Left lung (tissue), 10 donors: Measurements from ENCODE around the gene DIRAS1. TPM values are rescaled to one million over a fixed set of nuclear protein-coding genes. Genes with fewer than 3 reads are reported as not detected.

Experiments used
- ATAC-seq: fragments of 200-7000 bp; cut with Tn5 transposase; one replicate; pipeline ENCODE4 v1.9.1; 2020; ENCODE audit warnings: moderate library complexity
- DNase-seq, 4 donors: peaks; one replicate each; pipeline ENCODE4 v3.0.0-alpha.2; 2013 to 2020
- H3K27ac ChIP-seq, 2 donors: fragments of 200-600 bp; sonication (generic) in 1 of 2; one replicate each; pipeline versions ENCODE4 v1.5.0 to v1.8.0; 2020 to 2021
- H3K27me3 ChIP-seq, 2 donors: fragments of 200-600 bp; sonication (generic) in 1 of 2; one replicate each; pipeline versions ENCODE4 v1.5.0 to v1.8.0; 2020 to 2021
- H3K36me3 ChIP-seq, 2 donors: fragments of 200-600 bp; sonication (generic) in 1 of 2; one replicate each; pipeline versions ENCODE4 v1.5.0 to v1.8.0; 2020 to 2021
- H3K4me1 ChIP-seq, 2 donors: fragments of 200-600 bp; one replicate each; pipeline ENCODE4 v1.8.0; 2021
- H3K4me3 ChIP-seq, 2 donors: fragments of 200-600 bp; sonication (generic) in 1 of 2; one replicate each; pipeline versions ENCODE4 v1.5.0 to v1.8.0; 2020 to 2021; ENCODE audit warnings: mild to moderate bottlenecking in 1 of 2
- H3K9me3 ChIP-seq, 2 donors: fragments of 200-600 bp; sonication (generic) in 1 of 2; one replicate each; pipeline versions ENCODE4 v1.5.0 to v1.8.0; 2020 to 2021
- CTCF ChIP-seq, 2 donors: fragments of 200-600 bp; sonication (generic) in 1 of 2; IDR thresholded peaks; one replicate each; pipeline versions ENCODE4 v1.5.0 to v1.8.0; 2021; ENCODE audit warnings: antibody characterized with exemption in 2 of 2
- intact Hi-C, 2 donors: fragments of 100-400 bp; cut with DNase I; formaldehyde crosslinking; loops; one replicate each; pipeline versions ENCODE4 v1.11.2 to v1.14.2; 2022
- polyA plus RNA-seq, 6 donors: library from polyadenylated mRNA; unstranded; fragments of 120-200 nt; gene quantifications; one replicate each; pipeline ENCODE4 v1.2.1, GENCODE V29; 2013; ENCODE audit not compliant: insufficient read length in 6 of 6
- total RNA-seq, 2 donors: library from RNA; stranded (reverse); fragmentation: NEBNext Ultra II Directional; extraction: Animal tissue kit (Norgen Biotek cat#: 25700); gene quantifications; one replicate each; pipeline ENCODE4 v1.2.1, GENCODE V29; 2021
- donor health status: DM: no; HTN: yes; CAD: no.
- donor health status: DM: no; HTN: no; CAD: no.

Gene DIRAS1
- total and polyA plus RNA-seq, 8 donors: 0.71 to 4.1 (median 1.5) TPM

GRCh38 chr19:2758601-2759313 lies 37.6 kb upstream of the DIRAS1 start:
- Histone ChIP-seq H3K9me3 (no peaks in the 10 kb centered on the region), H3K27ac (no peak overlapping the region), H3K4me3 (no peak overlapping the region), H3K4me1 (no peaks in the 10 kb centered on the region), H3K27me3 (no peaks in the 10 kb centered on the region), H3K36me3 (peaks cover 0 to 100% of the 10 kb centered on the region in 2 donors)
- ATAC-seq (no peak), DNase-seq (no peak)
- TF ChIP-seq CTCF (IDR thresholded peaks at IDR 0.05): no peak
- intact Hi-C loops: no loop called here

GRCh38 chr19:2756921-2757881 lies 36.0 kb upstream of the DIRAS1 start:
- Histone ChIP-seq H3K4me3 (no peak overlapping the region), H3K4me1 (no peaks in the 10 kb centered on the region), H3K27ac (no peak overlapping the region), H3K9me3 (no peaks in the 10 kb centered on the region), H3K36me3 (peaks cover 0 to 94% of the 10 kb centered on the region in 2 donors), H3K27me3 (no peaks in the 10 kb centered on the region)
- no peak for TF ChIP-seq CTCF (IDR thresholded peaks at IDR 0.05)
- ATAC-seq (no peak), DNase-seq (no peak)
- intact Hi-C loops: no loop called here

- Histone ChIP-seq H3K27ac (no peak overlapping the region), H3K4me3 (no peak overlapping the region), H3K4me1 (no peaks in the 10 kb centered on the region), H3K36me3 (peaks cover 0 to 86% of the 10 kb centered on the region in 2 donors), H3K27me3 (no peaks in the 10 kb centered on the region), H3K9me3 (no peaks in the 10 kb centered on the region)
- ATAC-seq (no peak), DNase-seq (no peak)
- intact Hi-C loops: no loop called here
- no peak for TF ChIP-seq CTCF (IDR thresholded peaks at IDR 0.05)
These were observed 35.3 kb upstream of the DIRAS1 start for GRCh38 chr19:2756477-2756876.

GRCh38 chr19:2755811-2756210 lies 34.6 kb upstream of the DIRAS1 start:
- peaks cover 0 to 80% of the 10 kb centered on the region in 2 donors for H3K36me3 ChIP-seq
- intact Hi-C loops: no loop called here

More at GRCh38 chr19:2755811-2756210, 34.6 kb upstream of the DIRAS1 start:
- Histone ChIP-seq H3K27me3 (no peaks in the 10 kb centered on the region), H3K27ac (no peak overlapping the region), H3K4me3 (no peak overlapping the region), H3K4me1 (no peaks in the 10 kb centered on the region), H3K9me3 (no peaks in the 10 kb centered on the region)
- no peak for TF ChIP-seq CTCF (IDR thresholded peaks at IDR 0.05)
- no peak for DNase-seq
- ATAC-seq: no peak
